ENCODE results near the gene SUCLG2.

- TF ChIP-seq POLR2A (IDR thresholded peaks at IDR 0.05): no peak
- no peak for TF ChIP-seq CTCF (IDR thresholded peaks at IDR 0.05)
Measured at GRCh38 chr3:67388738-67389137, 265.7 kb downstream of the SUCLG2 start.

Data from body of pancreas (tissue), 4 donors.